WERI-Rb-1 (cell line): ENCODE measurements around the gene COL6A2.

Experiments
- DNase-seq: peaks from one replicate; pipeline ENCODE4 v3.0.0-alpha.2; 2020
- H3K27ac ChIP-seq: fragments of 250-450 bp; sonication (Bioruptor Pico); 2 replicates; pipeline ENCODE4 v1.5.1; 2020; ENCODE audit warnings: mild to moderate bottlenecking, moderate library complexity
- H3K27me3 ChIP-seq: fragments of 250-450 bp; sonication (Bioruptor Pico); 2 replicates; pipeline ENCODE4 v1.5.1; 2021; ENCODE audit warnings: mild to moderate bottlenecking, low read depth, moderate library complexity; ENCODE audit not compliant: insufficient read depth, severe bottlenecking
- H3K36me3 ChIP-seq: fragments of 250-450 bp; sonication (Bioruptor Pico); 2 replicates; pipeline ENCODE4 v1.5.1; 2020; ENCODE audit warnings: mild to moderate bottlenecking, moderate library complexity
- H3K4me3 ChIP-seq: 2 replicates; pipeline ENCODE4 v1.5.1; 2011; ENCODE audit warnings: low read depth, mild to moderate bottlenecking, control low read depth, low read length
- H3K9me3 ChIP-seq: fragments of 250-450 bp; sonication (Bioruptor Pico); 2 replicates; pipeline ENCODE4 v1.5.1; 2021; ENCODE audit warnings: mild to moderate bottlenecking, moderate library complexity; ENCODE audit not compliant: severe bottlenecking
- CTCF ChIP-seq: IDR thresholded peaks from 2 replicates; pipeline ENCODE4 v1.5.1; 2011; ENCODE audit warnings: low read depth, mild to moderate bottlenecking, control low read depth, inconsistent platforms, low read length

The COL6A2 gene

GRCh38 chr21:46154955-46155513, 57.1 kb downstream of the COL6A2 start:
- no peaks in the 10 kb centered on the region for H3K27me3 ChIP-seq
- peak; percentile 8 for DNase-seq
- H3K4me3 ChIP-seq, result no peak overlapping the region
- no peaks in the 10 kb centered on the region for H3K9me3 ChIP-seq
- peaks cover 6% of the 10 kb centered on the region for H3K36me3 ChIP-seq
- no peak overlapping the region for H3K27ac ChIP-seq
- no peak for TF ChIP-seq CTCF

GRCh38 chr21:46155514-46156377, 57.8 kb downstream of the COL6A2 start, which contains the start of gene FTCD:
Gene FTCD (minus strand): TSS chr21:46155579. CDS start chr21:46155523, 56 bp downstream.
- H3K4me3 ChIP-seq, result no peak within 1 kb of the TSS
- DNase-seq, result peak; percentile 11
- H3K9me3 ChIP-seq, result no peaks in the 10 kb centered on the region
- H3K27me3 ChIP-seq, result no peaks in the 10 kb centered on the region
- no peak for TF ChIP-seq CTCF
- H3K27ac ChIP-seq, result no peak within 1 kb of the TSS; the same call in 1 of the 2 replicates
- peaks cover 9% of the 10 kb centered on the region for H3K36me3 ChIP-seq

DNA sequence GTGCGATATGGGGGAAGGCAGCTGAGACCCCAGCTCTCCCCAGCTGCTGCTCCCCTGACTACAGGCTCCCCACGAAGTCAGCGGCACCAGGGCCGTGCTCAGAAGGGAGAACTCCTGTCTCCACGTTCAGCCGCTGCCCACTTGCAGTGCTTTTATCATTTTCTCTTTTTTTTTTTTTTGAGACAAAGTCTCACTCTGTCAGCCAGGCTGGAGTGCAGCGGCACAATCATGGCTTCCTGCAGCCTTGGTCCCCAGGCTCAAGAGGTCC, 58.4 kb downstream of the COL6A2 start:
- no peak overlapping the region for H3K27ac ChIP-seq
- H3K36me3 ChIP-seq, result peaks cover 13% of the 10 kb centered on the region

GRCh38 chr21:46156678-46157077, 58.8 kb downstream of the COL6A2 start:
- no peak overlapping the region for H3K4me3 ChIP-seq
- TF ChIP-seq CTCF, result no peak

More for the DNA sequence above, 58.4 kb downstream of the COL6A2 start:
- no peak for DNase-seq
- Histone ChIP-seq H3K9me3 (peaks cover 4% of the 10 kb centered on the region), H3K4me3 (no peak overlapping the region), H3K27me3 (no peaks in the 10 kb centered on the region)
- no peak for TF ChIP-seq CTCF

DNA sequence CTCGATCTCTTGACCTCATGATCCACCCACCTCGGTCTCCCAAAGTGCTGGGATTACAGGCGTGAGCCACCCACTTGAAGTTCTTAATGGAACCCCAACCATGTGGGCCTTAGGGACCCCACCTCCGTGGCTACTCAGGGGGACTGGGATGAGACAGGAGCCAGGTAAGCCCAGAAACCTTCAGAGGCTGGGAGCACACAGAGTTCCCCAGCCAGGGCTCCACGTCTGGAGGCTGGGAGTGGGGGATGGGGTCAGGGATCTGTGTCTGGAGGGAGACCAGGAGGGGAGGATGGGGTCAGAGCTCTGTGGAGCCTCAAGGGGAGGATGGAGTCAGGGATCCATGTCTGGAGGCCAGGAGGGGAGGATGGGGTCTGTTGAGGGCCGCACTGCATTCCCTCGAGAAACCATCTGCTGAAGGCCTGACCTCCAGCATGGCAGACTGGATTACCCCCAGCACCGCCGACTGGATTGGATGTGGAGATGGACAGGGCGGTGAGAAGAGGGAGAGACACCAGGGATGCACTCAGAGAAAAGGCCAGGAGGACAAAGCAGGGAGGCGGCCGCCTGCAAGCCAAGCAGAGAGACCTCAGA, 59.6 kb downstream of the COL6A2 start:
- peak; percentile 6 for DNase-seq
- Histone ChIP-seq H3K27me3 (no peaks in the 10 kb centered on the region), H3K4me3 (no peak overlapping the region), H3K27ac (no peak overlapping the region), H3K9me3 (peaks cover 13% of the 10 kb centered on the region), H3K36me3 (peaks cover 18% of the 10 kb centered on the region)
- no peak for TF ChIP-seq CTCF

More at GRCh38 chr21:46156678-46157077, 58.8 kb downstream of the COL6A2 start:
- Histone ChIP-seq H3K36me3 (peaks cover 16% of the 10 kb centered on the region), H3K9me3 (peaks cover 8% of the 10 kb centered on the region), H3K27ac (no peak overlapping the region), H3K27me3 (no peaks in the 10 kb centered on the region)
- no peak for DNase-seq
